ENCODE data around the gene LHX4.

DNA sequence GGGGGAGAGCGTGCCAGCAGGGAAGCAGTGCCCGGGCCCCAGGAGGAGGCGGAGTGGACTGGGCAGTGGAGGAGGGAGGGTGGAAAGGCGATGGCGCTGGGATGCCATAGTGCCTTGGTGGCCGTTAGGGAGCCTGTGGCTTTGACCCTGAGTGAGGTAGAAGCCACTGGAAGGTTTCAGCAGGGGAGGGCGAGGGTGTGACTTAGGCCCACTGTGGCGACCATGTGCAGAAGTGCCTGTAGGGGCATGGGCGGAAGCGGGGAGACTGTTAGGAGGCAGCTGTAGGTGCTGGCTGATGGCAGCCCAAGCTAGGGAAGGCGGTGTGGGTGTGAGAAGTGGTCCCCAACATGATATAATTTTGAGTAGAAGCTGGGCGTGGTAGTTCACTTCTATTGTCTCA, 28.2 kb downstream of the LHX4 start:
- TF ChIP-seq EZH2 (IDR thresholded peaks at IDR 0.05) (no peak), POLR2AphosphoS5 (IDR thresholded peaks at IDR 0.05; ENCODE audit: borderline replicate concordance, low read depth, low read length) (no peak), FOXP2 (optimal IDR thresholded peaks at IDR 0.05; ENCODE audit: control extremely low read depth, extremely low read length, insufficient read depth) (no peak)

Measured in SK-N-MC (cell line).